Adipose tissue (tissue), 3 donors: ENCODE data around the gene ABCA7. TPM values are rescaled to one million over a fixed set of nuclear protein-coding genes. Genes with fewer than 3 reads are reported as not detected.

ENCODE experiments used
- H3K27ac ChIP-seq: one replicate; pipeline ENCODE4 v1.5.1; 2013; ENCODE audit warnings: low read depth, low read length
- WGBS, 3 donors: extraction: QIAGEN DNeasy Blood & Tissue Kit; methylation state at CpG; one replicate each; pipeline ENCODE4 v1.1.7; 2013; 5-methylcytosine and 5-hydroxymethylcytosine counted together
- polyA plus RNA-seq, 3 donors: library from polyadenylated mRNA; stranded (reverse); fragments of 200-250 nt; gene quantifications; one replicate each; pipeline ENCODE4 v1.2.3, GENCODE V29; 2013
- donor health status: healthy with polysubstance abuse.
- donor health status: Bipolar disorder and iron deficiency.
- donor health status: healthy.

ABCA7 gene
- polyA plus RNA-seq, 3 donors = 9.6 to 26.2 (median 14.7) TPM

DNA sequence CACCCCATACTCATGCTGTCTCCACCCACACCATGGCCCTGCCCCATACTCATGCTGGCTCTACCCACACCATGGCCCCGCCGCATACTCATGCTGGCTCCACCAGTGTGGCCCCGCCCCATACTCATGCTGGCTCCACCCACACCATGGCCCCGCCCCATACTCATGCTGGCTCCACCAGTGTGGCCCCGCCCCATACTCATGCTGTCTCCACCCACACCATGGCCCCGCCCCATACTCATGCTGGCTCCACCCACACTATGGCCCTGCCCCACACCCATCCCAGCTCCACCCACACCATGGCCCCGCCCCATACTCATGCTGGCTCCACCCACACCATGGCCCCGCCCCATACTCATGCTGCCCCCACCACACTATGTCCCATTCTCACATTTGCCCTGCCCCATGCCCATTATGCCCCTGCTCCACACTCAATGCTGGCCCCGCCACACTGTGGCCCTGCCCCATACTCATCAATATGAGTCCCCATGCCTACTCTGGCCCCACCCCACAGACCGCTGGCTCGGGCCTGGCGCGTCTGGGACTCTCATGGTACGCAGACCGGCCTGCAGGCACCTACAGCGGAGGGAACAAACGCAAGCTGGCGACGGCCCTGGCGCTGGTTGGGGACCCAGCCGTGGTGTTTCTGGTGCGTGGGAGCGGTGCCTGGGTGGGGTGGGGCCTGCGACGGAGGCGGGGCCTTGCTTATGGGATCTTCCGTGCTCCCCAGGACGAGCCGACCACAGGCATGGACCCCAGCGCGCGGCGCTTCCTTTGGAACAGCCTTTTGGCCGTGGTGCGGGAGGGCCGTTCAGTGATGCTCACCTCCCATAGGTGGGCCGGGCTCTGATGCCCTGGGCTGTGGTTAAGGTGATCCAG, 23.4 kb downstream of the ABCA7 start:
- no peak overlapping the region for H3K27ac ChIP-seq
- 71 to 92% (median 74%) methylated on average over 36 to 37 of the region's 37 CpGs for WGBS, 3 donors

- WGBS, 3 donors = 60 to 88% (median 63%) methylated on average over 37 of the region's 37 CpGs
- H3K27ac ChIP-seq = no peak overlapping the region
Measured at GRCh38 chr19:1063909-1064660, 24.2 kb downstream of the ABCA7 start.

GRCh38 chr19:1064661-1065605, 25.0 kb downstream of the ABCA7 start:
- 7 to 13% (median 8%) methylated on average over 59 to 60 of the region's 60 CpGs for WGBS, 3 donors
- no peak overlapping the region for H3K27ac ChIP-seq

- WGBS, 3 donors = 51 to 75% (median 60%) methylated on average over 17 of the region's 17 CpGs
Measured at GRCh38 chr19:1065606-1066109, 25.8 kb downstream of the ABCA7 start.

GRCh38 chr19:1066251-1066747, 26.4 kb downstream of the ABCA7 start:
- 22 to 37% (median 31%) methylated on average over 16 to 17 of the region's 17 CpGs for WGBS, 3 donors

More at GRCh38 chr19:1065606-1066109, 25.8 kb downstream of the ABCA7 start:
- H3K27ac ChIP-seq = no peak overlapping the region

GRCh38 chr19:1066748-1067340, 26.9 kb downstream of the ABCA7 start, which contains the start of gene ARHGAP45:
ARHGAP45 (plus strand) TSS chr19:1067167; CDS start chr19:1067406, 239 bp downstream.
- H3K27ac ChIP-seq = peak within 1 kb of the TSS; percentile 23
- WGBS, 3 donors = 4 to 8% (median 5%) methylated on average over 43 to 61 of the region's 61 CpGs

More at GRCh38 chr19:1066251-1066747, 26.4 kb downstream of the ABCA7 start:
- H3K27ac ChIP-seq = no peak overlapping the region

DNA sequence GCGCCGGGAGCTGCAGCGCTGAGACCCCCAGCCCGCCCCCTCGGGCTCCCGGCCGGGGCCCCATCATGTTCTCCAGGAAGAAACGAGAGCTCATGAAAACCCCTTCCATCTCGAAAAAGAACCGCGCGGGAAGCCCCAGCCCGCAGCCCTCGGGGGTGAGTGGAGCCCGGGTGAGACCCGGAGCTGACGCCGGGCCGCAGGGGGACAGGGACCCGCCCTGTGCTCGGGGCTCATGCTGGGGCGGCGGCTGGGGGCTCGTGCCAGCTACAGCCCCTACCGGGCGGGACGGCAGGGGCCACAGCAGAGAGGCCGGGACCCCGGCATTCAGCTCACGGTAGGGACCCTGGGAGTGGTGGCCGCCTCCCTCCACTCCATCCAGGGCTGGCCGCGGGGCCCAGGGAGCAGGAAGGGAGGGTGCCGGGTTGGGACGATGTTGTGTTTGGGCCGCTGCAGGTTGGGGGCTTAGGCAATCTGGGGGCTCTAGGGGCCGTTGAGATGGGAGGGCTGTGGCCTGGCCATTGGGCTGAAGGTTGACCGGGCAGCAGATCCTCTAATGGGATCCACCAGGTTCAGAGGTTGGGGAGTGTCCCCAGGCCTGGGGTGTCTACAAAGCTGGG, 27.5 kb downstream of the ABCA7 start:
- 3% methylated on average over 29 to 38 of the region's 38 CpGs for WGBS, 3 donors
- peak overlapping the region; percentile 23 for H3K27ac ChIP-seq

GRCh38 chr19:1068009-1069001, 28.4 kb downstream of the ABCA7 start:
- no peak overlapping the region for H3K27ac ChIP-seq
- WGBS, 3 donors = 37 to 67% (median 51%) methylated on average over 45 of the region's 45 CpGs

GRCh38 chr19:1069009-1069779, 29.3 kb downstream of the ABCA7 start:
- 32 to 64% (median 35%) methylated on average over 25 of the region's 25 CpGs for WGBS, 3 donors
- no peak overlapping the region for H3K27ac ChIP-seq

DNA sequence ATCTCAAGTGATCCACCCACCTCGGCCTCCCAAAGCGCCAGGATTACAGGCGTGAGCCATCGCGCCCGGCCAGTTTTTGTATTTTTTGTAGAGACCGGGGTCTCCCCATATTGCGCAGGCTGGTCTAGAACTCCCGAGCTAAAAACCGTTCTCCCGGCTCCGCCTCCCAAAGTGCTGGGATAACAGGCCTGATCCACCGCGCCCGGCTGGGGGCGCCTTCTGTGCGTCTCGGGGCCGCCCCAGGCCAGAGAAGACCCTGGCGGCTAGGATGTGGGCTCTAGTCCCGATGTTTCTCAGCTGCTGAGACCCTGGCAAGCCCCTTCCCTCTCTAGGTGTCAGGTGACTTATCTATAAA, 30.6 kb downstream of the ABCA7 start:
- H3K27ac ChIP-seq = no peak overlapping the region

GRCh38 chr19:1070931-1071791, 31.3 kb downstream of the ABCA7 start:
- 14 to 43% (median 29%) methylated on average over 77 to 99 of the region's 99 CpGs for WGBS, 3 donors
- no peak overlapping the region for H3K27ac ChIP-seq

More for the DNA sequence above, 30.6 kb downstream of the ABCA7 start:
- WGBS, 3 donors = 22 to 44% (median 36%) methylated on average over 21 of the region's 21 CpGs

GRCh38 chr19:1072371-1073015, 32.6 kb downstream of the ABCA7 start:
- no peak overlapping the region for H3K27ac ChIP-seq
- WGBS, 3 donors = 77 to 87% (median 84%) methylated on average over 11 of the region's 11 CpGs

GRCh38 chr19:1073063-1073955, 33.4 kb downstream of the ABCA7 start:
- H3K27ac ChIP-seq = no peak overlapping the region
- WGBS, 3 donors = 86 to 94% (median 91%) methylated on average over 30 of the region's 30 CpGs
